ENCODE data around the gene HDGFL2.
"Not testable (repeated sequence)": the region's sequence is repeated elsewhere in the genome, so short reads cannot be mapped to it uniquely, and the experiment has no call there.

The HDGFL2 gene

DNA sequence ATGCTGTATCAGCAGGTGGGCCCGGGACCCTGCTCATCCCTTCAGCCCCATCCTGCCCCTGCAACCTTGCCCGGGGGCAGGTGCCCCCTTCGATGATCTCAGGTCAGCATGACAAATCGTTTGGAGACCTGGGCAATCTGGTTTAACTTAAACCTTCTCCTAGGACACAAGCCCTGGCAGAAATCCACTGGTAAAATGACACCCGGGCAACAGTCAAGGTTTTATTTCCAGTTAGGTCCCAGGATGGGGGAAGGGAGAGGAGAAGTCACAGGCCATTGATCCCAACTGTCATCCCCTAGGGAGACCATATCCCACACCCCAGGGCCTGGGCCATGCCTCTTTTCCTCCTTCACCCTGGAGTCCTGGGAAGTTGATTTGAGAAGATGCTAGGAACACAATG lies 64.7 kb downstream of the HDGFL2 start:
- no peak for DNase-seq

DNA sequence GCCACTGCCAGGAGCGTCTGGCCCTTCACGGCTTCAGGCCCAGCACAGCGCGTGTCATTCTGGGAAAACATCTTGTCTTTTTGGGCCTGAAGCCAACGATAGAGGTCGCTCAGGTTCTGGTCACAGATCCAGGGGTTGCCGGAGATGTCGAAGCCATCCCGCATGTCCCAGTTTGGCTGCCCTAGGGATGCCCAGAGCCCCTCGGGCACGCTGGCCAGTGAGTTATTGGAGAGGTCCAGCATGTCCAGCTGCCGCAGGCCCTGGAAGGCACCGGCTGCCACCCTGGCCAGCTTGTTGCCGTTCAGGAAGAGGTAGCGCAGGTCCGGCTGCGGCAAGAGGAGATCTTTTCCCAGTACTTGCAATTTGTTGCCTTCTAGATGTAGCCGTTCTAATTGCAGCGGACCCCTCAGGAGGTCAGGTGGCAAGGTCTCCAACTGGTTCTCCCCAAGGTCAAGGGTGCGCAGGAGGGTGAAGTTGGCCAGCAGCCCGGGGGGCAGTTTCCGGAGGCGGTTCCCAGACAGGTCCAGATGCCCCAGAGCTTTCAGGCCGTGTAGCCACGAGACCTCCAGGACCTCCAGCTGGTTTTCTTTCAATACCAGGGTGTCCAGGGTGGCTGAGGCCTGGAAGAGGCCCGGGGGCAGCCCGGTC lies 66.0 kb downstream of the HDGFL2 start:
- no peak for DNase-seq

DNA sequence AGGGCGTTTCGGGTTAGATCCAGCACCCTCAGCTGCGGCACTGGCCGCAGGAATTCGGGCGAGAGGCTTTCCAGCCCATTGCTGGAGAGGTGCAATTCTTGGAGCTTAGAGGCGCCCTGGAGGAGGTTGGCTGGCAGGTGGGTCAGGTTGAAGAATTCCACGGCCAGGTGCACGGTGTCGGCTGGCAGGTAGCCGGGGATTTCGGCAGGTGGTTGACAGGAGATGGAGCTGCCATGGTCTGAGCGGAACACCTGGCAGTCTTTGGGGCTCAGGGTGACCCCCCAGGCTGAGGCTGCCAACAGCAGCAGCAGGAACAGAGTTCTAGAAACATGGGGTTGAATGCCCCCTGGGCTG lies 66.5 kb downstream of the HDGFL2 start:
- DNase-seq: no peak

DNA sequence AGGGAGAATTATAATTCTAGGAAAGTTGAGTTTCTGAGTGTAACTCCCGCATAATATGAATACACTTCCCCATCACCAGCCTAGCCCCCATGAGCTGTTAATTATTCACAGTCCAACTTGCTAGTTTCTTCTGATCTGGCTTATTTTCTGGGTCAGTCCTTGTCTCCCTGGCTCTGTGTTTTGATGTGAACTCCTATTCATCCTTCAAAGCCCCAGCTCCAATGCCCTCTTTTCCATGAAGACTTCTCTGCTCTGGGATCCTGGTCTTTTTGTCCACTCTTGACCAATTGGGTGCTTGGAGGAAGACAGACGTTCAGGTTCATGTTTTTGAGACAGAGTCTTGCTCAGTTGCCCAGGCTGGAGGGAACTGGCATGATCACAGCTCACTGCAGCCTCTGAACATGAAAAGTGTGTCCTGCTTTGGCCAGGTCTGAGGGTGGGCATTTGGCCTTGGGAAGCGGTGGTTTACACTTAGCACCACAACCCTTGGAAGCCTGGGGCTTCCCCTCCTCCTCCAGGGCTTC lies 67.1 kb downstream of the HDGFL2 start:
- DNase-seq: no peak

DNA sequence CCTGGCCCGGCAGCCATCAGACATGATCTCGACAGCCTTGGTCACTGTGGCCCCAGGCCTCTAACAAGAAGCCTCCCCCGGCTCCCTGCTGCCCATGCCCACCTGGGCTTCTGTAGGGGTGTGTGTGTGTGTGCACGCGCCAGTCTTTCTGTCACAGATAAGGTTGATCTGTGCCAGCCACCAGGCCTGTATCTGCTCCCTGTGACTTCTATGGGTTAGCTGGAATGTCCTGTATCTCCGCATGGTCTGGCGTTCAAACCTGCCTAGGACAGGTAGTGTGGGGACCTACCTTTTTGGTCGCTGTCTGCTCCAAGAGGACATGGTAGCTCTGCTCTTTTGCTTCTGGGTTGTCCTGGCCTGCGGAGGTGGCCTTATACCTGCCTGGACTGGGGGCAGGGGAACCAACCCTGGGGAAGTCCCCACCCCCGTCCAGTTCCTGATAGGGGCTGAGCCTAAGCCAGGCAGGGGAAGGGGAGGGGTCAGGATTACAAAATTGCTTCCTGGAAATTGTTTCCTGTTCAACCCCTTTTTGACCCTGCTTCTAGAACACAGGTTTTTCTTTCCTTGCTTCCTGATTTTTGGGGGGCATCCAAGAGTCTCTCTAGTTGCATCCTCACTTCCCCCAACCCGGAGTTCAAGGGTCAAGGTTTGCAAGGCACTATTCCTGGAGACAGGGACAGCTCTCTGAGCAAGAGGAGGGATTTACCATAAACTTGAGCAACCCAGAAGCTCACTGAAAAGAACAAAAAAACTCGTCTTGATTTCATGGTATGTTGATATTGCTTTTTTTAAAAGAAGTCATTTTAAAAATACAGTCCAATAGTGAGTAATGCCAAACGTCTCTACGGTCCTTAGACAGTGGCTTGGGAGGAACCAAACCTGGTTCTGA lies 67.8 kb downstream of the HDGFL2 start, which contains the start of gene LRG1:
Gene LRG1, minus strand, starts transcription at position 344 of the 889 bp plus-strand sequence. Its CDS starts 23 bp downstream, at position 321.
- DNase-seq: no peak

DNA sequence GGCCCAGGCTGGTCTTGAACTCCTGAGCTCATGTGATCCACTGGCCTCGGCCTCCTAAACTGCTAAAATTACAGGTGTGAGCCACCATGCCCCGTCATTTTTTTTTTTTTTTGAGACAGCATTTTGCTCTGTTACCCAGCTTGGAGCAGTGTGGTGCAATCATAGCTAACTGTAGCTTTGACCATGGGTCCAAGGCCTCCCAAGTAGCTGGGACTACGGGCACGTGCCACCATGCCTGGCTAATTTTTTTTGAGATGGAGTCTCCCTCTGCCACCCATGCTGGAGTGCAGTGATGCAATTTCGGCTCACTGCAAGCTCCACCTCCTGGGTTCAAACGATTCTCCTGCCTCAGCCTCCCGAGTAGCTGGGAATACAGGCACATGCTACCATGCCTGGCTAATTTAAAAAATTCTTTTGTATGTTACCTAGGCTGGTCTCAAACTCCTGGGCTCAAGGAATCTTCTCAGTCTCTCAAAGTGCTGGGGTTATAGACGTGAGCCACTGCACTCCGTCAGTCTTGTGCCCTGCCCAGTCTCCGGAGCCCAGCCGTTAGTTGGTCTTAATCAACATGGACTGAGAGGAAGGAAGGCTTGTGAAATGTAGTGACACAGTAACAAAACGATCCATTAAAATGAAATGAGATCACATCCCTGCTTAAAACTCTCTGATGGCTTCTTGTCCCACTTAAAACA lies 69.2 kb downstream of the HDGFL2 start:
- DNase-seq: no peak

DNA sequence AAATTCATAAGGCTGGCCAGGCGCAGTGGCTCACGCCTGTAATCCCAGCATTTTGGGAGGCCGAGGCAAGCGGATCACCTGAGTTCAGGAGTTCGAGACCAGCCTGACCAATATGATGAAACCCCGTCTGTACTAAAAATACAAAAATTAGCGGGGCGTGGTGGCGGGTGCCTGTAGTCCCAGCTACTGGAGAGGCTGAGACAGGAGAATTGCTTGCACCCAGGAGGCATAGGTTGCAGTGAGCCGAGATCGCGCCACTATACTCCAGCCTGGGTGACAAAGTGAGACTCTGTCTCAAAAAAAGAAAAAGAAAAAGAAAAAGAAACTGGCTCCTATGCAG lies 69.7 kb downstream of the HDGFL2 start:
- not testable (repeated sequence) for DNase-seq

DNA sequence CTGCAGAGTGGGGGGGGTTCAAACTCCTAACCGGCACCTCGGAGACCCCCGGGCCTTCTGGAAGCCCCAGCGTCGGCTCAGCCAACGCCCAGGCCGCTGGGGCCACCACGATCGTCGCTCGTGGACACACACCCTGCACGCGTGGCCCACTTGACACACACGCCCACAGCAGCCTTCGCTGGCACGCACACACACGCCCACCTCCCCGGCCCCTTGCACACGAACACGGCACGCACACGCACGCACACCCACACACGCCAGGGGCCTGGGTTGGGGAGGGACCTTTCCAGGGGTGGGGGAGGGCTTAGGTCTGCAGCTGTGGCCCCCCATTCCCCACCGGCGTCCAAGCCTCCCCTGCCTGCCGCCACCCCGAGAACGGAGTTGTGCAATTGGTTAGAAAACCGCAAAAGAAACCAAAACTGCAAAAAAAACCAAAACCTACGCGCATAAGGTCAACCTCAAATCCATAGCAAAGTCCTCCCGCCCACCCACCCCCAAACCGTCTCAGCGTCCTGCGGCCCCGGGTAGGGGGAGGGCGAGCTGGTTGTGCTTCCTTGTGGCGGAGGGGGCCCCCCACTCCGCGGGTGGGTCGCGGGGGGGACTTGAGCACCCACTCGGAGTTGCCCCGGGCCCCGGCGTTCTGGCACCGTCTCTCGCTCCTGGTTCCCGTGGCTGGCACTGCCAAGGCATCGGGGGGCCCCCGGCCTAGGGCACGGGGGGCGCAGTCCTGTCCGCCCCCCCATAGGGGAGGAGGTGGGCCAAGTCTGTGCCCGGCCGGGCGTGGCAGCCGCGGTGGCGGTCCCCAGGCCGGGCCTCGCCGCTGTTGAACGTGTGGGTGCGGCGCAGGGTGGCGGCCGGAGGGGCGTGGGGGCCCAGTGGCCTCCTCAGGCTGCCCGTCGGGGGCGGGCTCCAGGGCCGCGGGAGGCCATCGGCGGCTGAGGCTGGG lies 71.1 kb downstream of the HDGFL2 start:
- DNase-seq: no peak

DNA sequence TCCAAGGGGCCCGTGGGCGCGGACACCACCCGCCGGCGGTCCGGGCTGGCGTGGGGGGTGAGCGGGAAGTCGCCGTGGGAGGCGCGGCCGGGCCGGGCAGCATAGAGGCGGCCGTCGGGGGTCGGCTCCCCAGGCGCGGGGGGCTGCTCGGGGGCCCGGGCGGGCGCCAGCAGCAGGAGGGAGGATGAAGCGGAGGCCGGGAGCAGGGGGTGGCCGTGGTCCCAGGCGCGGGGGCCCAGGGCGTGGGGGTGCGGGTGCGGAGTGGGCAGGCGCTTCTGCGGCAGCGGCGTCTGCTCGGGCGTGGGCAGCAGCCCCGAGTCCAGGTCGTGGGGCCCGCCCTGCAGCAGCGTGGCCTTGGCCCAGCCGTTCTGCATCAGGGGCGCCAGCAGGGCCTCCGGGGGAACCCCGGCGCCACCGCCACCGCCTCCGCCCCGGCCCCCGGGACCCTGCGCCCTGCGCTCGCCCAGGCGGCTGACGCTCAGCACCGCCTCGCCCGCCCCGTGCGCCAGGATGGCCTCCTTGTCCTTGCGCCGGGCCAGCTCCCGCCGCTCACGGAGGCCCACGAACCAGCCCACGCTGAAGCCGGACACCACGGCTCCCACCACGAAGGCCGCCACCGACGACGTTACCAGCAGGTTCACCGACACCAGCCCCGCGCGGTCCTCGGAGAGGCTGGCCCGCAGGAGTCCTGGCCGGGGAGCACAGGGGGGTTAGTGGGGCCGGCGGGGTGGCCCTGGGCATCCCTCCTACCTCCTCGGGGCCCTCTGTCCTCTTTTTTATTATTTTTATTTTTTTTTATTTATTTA lies 71.9 kb downstream of the HDGFL2 start:
- no peak for DNase-seq

DNA sequence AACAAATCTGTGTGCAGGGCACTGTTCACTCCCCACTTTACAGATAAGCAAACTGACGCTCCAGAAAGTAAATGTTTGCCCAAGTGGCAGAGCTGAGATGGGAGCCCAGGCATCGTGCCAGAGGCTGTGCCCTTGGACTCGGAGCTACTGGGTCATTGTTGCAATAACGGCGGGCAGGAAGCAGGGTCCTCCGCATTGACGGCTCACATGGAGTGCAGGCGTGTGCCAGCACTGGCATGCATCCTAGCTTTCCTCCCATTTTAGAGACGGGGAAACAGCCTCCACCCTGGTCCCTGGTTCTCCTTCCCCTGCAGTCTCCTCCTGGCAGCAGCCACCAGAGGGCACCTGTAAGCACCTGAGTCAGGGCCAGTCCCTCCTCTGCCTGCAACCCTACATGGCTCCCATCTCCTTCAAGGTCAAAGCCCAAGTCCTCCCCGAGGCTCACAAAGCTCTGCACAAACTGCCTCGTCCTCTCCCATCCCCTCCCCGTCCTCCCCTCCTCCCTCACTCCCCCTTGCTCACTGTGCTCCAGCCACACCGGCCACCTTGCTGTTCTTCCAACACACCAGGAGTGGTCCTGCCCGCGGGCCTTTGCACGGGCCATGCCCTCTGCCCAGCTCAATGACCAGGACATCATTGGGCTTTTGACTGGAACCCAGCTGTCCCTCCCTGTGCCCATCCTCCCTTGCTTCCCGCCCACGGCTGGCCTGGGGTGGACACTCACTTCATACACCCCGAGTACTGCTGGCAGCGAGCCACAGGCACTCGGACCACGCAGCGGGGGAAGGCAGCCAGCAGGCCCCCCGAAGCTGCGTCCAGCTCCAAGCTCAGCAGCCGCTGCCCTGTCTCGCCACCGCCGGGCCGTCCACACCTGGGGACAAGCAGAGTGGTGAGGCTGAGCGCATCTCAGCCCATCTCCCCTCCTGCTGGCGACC lies 75.5 kb downstream of the HDGFL2 start:
- no peak for DNase-seq

DNA sequence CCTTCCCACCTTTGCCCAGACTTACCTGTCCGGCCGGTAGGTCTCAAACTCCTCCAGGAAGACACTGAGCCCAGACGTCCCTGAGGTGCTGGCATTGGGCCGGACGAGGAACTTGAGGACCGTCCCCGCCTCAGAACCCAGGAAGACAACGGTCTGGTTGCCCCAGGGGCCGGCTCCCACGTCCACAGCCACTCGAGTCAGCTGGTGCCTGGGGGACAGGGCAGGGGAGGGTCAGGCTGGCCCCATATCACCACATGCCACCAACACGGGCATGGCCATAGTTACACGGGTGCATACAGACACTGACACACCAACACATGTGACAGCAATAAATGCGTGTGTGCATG lies 76.1 kb downstream of the HDGFL2 start:
- no peak for DNase-seq

DNA sequence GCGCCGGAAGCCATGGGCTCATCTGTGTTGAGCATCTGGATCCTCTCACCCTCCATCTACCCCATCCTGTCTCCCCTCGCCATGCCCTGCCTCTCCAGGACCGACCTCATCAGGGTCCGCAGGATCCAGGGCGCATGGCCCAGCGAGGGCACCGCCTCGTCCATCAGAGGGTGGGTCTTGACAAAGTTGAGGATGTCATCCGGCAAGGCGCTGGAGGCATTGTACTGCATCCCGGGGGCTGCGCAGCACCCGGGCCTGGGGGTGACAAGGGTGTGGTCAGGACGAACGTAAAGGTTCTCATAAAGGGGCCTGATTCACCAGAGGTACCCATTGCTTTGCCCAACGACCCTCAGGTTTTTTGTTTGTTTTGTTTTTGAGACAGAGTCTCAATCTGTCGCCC lies 77.9 kb downstream of the HDGFL2 start:
- DNase-seq: no peak

DNA sequence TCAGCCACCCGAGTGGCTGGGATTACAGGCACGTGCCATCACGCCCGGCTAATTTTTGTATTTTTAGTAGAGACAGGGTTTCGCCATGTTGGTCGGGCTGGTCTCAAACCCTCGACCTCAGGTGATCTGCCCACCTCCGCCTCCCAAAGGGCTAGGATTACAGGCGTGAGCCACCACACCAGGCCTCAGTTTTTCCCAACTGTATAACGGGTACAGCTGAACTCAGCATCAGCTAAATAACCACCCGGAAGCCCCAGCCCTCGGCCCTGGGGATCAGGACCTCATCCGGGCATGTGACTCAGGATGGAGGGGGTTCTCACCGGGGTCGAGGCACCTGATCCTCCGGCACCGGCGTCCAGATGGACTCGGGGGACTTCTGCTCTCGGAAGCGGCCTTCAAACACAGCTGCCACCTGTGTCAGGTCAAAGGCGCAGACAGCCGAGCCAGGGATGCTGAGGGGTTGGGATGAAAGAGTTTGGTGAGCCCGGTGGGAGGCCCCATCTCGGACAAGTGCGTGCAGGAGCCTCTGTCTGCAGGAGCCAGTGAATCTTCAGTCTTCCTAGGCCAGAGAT lies 78.5 kb downstream of the HDGFL2 start:
- no peak for DNase-seq

All from activated CD4-positive, CD25-positive, alpha-beta regulatory T cell (primary cell).